Immature natural killer cell (primary cell): ENCODE data around the gene RPL14. TPM values are rescaled to one million over a fixed set of nuclear protein-coding genes. Genes with fewer than 3 reads are reported as not detected.
"Not testable (repeated sequence)": the region's sequence is repeated elsewhere in the genome, so short reads cannot be mapped to it uniquely, and the experiment has no call there.

Experiments
- DNase-seq, 3 donors: peaks; one replicate each; pipeline ENCODE4 v3.0.0; 2022; ENCODE audit warnings: mixed read lengths in 1 of 3
- H3K27ac Mint-ChIP-seq, 6 donors: one replicate each; pipeline ENCODE4 v1.8.0; 2020; ENCODE audit warnings: mixed read lengths in 6 of 6, mild to moderate bottlenecking in 5 of 6, inconsistent platforms in 4 of 6, moderate library complexity in 3 of 6
- H3K27me3 Mint-ChIP-seq, 3 donors: one replicate each; pipeline ENCODE4 v1.8.0; 2020 to 2021; ENCODE audit warnings: low read depth in 3 of 3, mild to moderate bottlenecking in 3 of 3, mixed read lengths in 3 of 3, moderate library complexity in 3 of 3, inconsistent platforms in 1 of 3
- H3K36me3 Mint-ChIP-seq, 3 donors: one replicate each; pipeline ENCODE4 v1.8.0; 2020; ENCODE audit warnings: mixed read lengths in 3 of 3, inconsistent platforms in 2 of 3, mild to moderate bottlenecking in 2 of 3
- H3K4me1 Mint-ChIP-seq, 2 donors: one replicate each; pipeline ENCODE4 v1.8.0; 2020; ENCODE audit warnings: inconsistent platforms in 2 of 2, mild to moderate bottlenecking in 2 of 2, mixed read lengths in 2 of 2, moderate library complexity in 1 of 2
- H3K4me3 Mint-ChIP-seq, 5 donors: one replicate each; pipeline ENCODE4 v1.8.0; 2020; ENCODE audit warnings: mild to moderate bottlenecking in 5 of 5, mixed read lengths in 5 of 5, inconsistent platforms in 3 of 5, moderate library complexity in 3 of 5
- H3K9me3 Mint-ChIP-seq, 6 donors: one replicate each; pipeline ENCODE4 v1.8.0; 2020; ENCODE audit warnings: mild to moderate bottlenecking in 6 of 6, mixed read lengths in 6 of 6, inconsistent platforms in 4 of 6, moderate library complexity in 3 of 6
- polyA plus RNA-seq, 3 donors: library from polyadenylated mRNA; unstranded; fragments of 300-500 nt; fragmentation: Illumina TruSeq; gene quantifications; one replicate each; pipeline ENCODE4 v1.2.3, GENCODE V29; 2021

RPL14 gene
- polyA plus RNA-seq, 3 donors from 2014 or later = 355 to 912 (median 682) TPM

DNA sequence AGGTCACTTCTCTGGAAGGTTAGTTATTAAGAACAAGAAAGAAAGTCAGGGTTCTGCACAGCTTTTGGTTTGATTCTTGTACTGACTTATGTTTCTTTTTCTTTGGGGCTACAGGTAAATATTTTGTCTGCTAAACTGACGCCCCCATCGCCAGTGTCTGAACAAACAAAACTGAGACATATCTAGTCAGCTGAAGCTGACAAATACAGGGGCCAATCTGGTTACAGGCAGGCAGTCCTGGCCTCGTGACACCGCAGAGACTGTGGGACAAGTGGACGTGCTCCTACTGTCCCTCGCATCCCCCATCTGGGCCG lies 4.6 kb upstream of the RPL14 start:
- H3K9me3 Mint-ChIP-seq = no peaks in the 10 kb centered on the region
- peaks cover 3 to 10% (median 3%) of the 10 kb centered on the region in 3 donors for H3K27me3 Mint-ChIP-seq
- H3K4me1 Mint-ChIP-seq = peaks cover 31 to 44% of the 10 kb centered on the region in 2 donors
- DNase-seq = no peak
- H3K36me3 Mint-ChIP-seq = peaks cover 0 to 13% (median 0%) of the 10 kb centered on the region in 3 donors
- peak overlapping the region; percentile 95 to 99 (median 97) for H3K27ac Mint-ChIP-seq
- H3K4me3 Mint-ChIP-seq = peak overlapping the region; percentile 86 to 96 (median 94)

DNA sequence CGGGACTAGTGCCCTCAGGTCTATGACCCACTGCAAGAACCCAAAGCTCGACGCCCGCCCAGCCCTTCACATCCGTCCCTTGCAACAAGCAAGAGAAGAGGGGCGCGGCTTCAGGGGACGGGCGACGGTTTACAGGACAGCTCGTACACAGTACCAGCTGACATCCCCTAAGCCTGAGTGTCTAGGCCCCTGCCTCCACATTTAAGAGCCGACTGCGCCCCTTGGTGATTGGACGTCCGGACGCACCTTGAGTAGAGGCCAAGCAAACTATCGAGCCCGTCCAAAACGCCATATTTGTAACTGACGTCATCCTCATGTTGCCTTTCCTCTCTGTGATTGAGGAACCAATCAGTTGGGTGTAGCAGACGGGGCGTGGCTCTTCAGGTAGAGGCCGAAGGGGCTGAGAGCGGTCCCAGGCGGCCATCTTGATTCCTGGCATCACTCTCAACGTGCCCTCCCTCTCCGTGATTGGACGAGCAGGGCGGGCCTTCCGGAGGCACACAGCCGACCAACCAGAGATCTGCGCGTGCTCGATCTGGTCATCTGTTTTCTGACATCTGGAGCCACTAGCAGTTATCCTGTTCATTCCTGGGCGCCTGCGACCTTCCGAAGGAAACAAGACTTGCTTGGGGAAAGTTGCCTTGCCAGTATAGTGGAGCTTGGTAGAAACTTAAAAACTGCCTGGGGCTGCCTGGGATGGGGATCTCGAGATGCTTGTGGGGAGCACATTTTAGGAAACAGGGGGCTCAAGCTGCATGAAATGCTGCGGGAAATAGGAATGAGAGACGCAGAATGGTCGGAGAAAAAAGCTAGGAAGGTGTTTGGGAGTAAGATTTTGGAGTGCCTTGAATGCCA lies 4.0 kb upstream of the RPL14 start:
- peak overlapping the region; percentile 86 to 96 (median 94) for H3K4me3 Mint-ChIP-seq
- peaks cover 37 to 50% of the 10 kb centered on the region in 2 donors for H3K4me1 Mint-ChIP-seq
- H3K9me3 Mint-ChIP-seq = no peaks in the 10 kb centered on the region
- peak overlapping the region; percentile 95 to 99 (median 97) for H3K27ac Mint-ChIP-seq
- H3K36me3 Mint-ChIP-seq = peaks cover 0 to 13% (median 4%) of the 10 kb centered on the region in 3 donors
- H3K27me3 Mint-ChIP-seq = peaks cover 3 to 9% (median 7%) of the 10 kb centered on the region in 3 donors
- peak; percentile 93 to 95 (median 94) for DNase-seq

DNA sequence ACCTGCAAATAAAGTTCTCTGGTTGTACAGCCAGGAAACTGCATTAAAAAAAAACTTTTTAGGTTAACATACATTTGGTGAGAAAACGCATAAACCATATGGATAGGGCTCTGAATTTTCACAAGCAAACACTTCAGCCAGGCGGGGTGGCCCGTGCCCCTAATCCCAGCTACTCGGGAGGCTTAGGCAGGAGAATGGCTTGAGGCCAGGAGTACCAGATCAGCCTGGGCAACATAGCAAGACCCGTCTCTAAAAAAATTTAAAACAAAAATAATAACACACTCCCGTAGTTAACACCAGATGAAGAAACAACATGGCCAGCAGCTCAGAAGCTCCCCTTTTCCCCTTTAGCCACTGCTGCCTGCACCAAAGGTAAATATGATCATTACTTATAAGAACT lies 3.2 kb upstream of the RPL14 start:
- Mint-ChIP-seq H3K4me3 (peak overlapping the region in 4 of 5 donors; percentile 86 to 96 (median 92)), H3K36me3 (peaks cover 2 to 13% (median 12%) of the 10 kb centered on the region in 3 donors), H3K4me1 (peaks cover 45 to 58% of the 10 kb centered on the region in 2 donors), H3K27me3 (peaks cover 3 to 12% (median 7%) of the 10 kb centered on the region in 3 donors), H3K9me3 (no peaks in the 10 kb centered on the region), H3K27ac (peak overlapping the region in 5 of 6 donors; percentile 24 to 99 (median 95))
- no peak for DNase-seq

DNA sequence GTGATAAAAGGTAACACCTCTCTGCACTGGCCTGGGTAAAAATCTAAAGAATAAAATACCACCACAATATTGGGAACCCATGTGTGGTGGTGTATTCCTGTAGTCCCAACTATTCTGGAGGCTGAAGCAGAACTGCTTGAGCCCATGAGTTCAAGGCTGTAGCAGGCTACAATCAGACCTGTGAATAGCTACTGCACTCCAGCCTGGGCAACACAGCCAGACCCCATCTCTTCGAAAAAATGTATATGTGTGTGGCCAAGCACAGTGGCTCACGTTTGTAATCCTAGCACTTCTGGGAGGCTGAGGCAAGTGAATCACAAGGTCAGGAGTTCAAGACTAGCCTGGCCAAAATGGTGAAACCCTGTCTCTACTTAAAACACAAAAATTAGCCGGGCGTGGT lies 1.8 kb upstream of the RPL14 start:
- Mint-ChIP-seq H3K36me3 (peaks cover 6 to 19% (median 7%) of the 10 kb centered on the region in 3 donors), H3K4me1 (peaks cover 48 to 63% of the 10 kb centered on the region in 2 donors), H3K9me3 (no peaks in the 10 kb centered on the region), H3K27me3 (peaks cover 3 to 12% (median 7%) of the 10 kb centered on the region in 3 donors), H3K27ac (no peak overlapping the region), H3K4me3 (peak overlapping the region; percentile 89 to 96 (median 94))
- DNase-seq = no peak

DNA sequence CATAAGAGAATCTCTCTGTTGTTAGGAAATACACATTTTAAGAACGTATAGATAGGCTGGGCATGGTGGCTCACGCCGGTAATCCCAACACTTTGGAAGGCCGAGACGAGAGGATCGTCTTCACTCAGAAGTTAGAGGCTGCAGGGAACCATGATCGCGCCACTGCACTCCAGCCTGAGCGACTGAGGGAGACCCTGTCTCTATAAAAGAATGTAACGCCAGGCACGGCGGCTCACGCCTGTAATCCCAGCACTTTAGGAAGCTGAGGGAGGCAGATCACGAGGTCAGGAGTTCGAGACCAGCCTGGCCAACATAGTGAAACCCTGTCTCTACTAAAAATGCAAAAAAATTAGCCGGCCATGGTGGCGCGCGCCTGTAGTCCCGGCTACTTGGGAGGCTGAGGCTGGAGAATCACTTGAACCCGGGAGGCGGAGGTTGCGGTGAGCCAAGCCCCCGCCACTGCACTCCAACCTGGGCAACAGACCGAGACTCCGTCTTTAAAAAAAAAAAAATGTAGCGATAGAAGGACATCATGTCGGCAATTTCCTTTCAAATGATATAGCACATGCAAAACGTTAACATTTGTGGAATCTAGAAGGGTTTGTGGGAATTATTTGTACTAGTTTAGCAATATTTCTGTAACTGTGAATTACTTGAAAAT lies 730 bp upstream of the RPL14 start:
- Mint-ChIP-seq H3K36me3 (peaks cover 5 to 24% (median 10%) of the 10 kb centered on the region in 3 donors), H3K27me3 (peaks cover 3 to 12% (median 9%) of the 10 kb centered on the region in 3 donors), H3K4me3 (peak overlapping the region; percentile 89 to 96 (median 94)), H3K27ac (peak overlapping the region; percentile 95 to 98 (median 97)), H3K9me3 (no peaks in the 10 kb centered on the region), H3K4me1 (peaks cover 49 to 65% of the 10 kb centered on the region in 2 donors)
- no peak for DNase-seq

DNA sequence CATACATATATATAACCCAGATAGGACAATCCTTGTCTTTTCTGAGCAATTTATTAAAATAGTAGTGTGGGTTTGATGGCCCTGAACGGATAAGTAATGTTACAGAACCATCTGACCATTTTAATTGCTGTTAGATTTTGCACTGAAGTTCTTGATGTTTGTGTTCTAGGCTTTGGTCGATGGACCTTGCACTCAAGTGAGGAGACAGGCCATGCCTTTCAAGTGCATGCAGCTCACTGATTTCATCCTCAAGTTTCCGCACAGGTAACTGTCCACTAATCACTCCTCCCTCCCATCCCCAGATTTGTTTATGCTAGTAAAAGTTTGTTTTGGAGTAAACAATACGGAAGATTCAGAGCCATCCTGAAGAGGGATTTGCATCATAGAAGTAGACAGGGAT lies 1.3 kb downstream of the RPL14 start:
- H3K4me1 Mint-ChIP-seq = peaks cover 35 to 52% of the 10 kb centered on the region in 2 donors
- H3K27me3 Mint-ChIP-seq = peaks cover 2 to 12% (median 9%) of the 10 kb centered on the region in 3 donors
- peak overlapping the region; percentile 89 to 96 (median 92) for H3K4me3 Mint-ChIP-seq
- DNase-seq = no peak
- peak overlapping the region; percentile 79 to 96 (median 88) for H3K27ac Mint-ChIP-seq
- no peaks in the 10 kb centered on the region for H3K9me3 Mint-ChIP-seq
- H3K36me3 Mint-ChIP-seq = peaks cover 12 to 38% (median 21%) of the 10 kb centered on the region in 3 donors

DNA sequence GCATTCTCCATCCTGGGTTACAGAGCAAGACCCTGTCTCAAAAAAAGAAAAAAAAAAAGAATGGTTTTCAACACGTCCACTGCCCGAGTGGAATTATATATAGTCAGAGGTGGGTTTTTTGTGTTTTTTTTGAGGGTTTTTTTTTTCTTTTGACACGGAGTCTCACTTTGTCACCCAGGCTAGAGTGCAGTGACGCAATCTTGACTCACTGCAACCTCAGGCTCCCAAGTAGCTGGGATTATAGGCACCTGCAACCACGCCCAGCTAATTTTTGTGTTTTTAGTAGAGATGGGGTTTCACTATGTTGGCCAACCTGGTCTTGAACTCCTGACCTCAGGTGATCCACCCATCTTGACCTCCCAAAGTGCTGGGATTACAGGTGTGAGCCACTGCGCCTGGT lies 3.3 kb downstream of the RPL14 start:
- not testable (repeated sequence) for DNase-seq, H3K9me3 Mint-ChIP-seq, H3K4me3 Mint-ChIP-seq, H3K27ac Mint-ChIP-seq
- H3K27me3 Mint-ChIP-seq = peaks cover 2 to 18% (median 9%) of the 10 kb centered on the region in 3 donors
- H3K36me3 Mint-ChIP-seq = peaks cover 16 to 56% (median 24%) of the 10 kb centered on the region in 3 donors
- H3K4me1 Mint-ChIP-seq = peaks cover 42 to 69% of the 10 kb centered on the region in 2 donors

DNA sequence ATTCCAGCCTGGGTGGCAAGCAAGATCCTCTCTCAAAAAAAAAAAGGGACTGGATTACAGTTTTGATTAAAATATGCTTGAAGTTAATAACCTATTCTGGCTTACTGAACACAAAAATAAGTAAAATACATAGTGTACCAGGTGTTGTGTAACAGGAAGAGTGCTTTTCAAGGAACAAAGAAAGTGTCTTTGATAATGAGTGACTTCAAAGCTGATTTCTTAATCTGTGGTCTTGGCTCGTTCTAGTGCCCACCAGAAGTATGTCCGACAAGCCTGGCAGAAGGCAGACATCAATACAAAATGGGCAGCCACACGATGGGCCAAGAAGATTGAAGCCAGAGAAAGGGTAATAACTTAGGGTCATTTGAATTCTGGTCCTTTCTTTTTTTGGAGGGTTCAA lies 4.0 kb downstream of the RPL14 start:
- Mint-ChIP-seq H3K27me3 (peaks cover 2 to 18% (median 9%) of the 10 kb centered on the region in 3 donors), H3K4me1 (peaks cover 37 to 63% of the 10 kb centered on the region in 2 donors), H3K4me3 (no peak overlapping the region), H3K27ac (peak overlapping the region in 2 of 6 donors; percentile 24 to 53), H3K9me3 (no peaks in the 10 kb centered on the region), H3K36me3 (peaks cover 16 to 60% (median 24%) of the 10 kb centered on the region in 3 donors)
- DNase-seq = no peak

DNA sequence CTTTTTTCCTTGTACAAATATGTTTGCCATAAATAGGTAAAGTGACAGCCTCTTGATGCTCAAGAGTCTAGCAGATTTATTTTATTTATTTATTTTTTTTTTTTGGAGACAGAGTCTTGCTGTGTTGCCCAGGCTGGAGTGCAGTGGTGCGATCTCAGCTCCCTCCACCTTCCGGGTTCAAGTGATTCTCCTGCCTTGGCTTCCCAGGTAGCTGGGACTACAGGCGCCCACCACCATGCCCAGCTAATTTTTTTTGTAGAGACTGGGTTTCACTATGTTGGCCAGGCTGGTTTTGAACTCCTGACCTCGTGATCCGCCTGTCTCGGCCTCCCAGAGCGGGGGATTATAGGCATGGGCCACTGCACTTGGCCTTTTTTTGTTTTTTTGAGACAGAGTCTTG lies 5.7 kb downstream of the RPL14 start:
- Mint-ChIP-seq H3K27me3 (peaks cover 0 to 12% (median 2%) of the 10 kb centered on the region in 3 donors), H3K4me1 (peaks cover 26 to 48% of the 10 kb centered on the region in 2 donors), H3K36me3 (peaks cover 16 to 61% (median 24%) of the 10 kb centered on the region in 3 donors)
- not testable (repeated sequence) for DNase-seq, H3K27ac Mint-ChIP-seq, H3K9me3 Mint-ChIP-seq, H3K4me3 Mint-ChIP-seq

DNA sequence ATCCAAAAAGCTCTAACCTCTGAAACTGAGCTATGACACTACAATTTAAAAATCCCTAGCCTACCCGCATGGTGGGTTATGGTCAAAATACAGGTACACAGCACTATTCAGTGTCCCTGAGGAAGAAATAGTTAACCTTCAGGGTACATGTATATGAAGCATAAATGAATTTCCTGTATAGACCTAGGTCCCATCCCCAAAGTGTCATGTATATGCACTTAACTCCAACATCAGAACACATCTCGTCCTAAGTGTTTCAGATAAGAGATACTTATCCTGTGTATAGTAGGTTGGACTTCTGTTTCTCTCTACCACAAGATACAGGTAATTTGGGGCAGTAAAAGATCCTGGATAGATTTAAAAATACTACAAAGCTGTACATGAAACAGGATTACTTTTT lies 6.4 kb downstream of the RPL14 start:
- Mint-ChIP-seq H3K36me3 (peaks cover 16 to 55% (median 24%) of the 10 kb centered on the region in 3 donors), H3K27ac (peak overlapping the region in 1 of 6 donors; percentile 51), H3K4me1 (peaks cover 18 to 41% of the 10 kb centered on the region in 2 donors), H3K27me3 (peaks cover 0 to 11% (median 0%) of the 10 kb centered on the region in 3 donors), H3K4me3 (no peak overlapping the region), H3K9me3 (no peaks in the 10 kb centered on the region)
- no peak for DNase-seq

DNA sequence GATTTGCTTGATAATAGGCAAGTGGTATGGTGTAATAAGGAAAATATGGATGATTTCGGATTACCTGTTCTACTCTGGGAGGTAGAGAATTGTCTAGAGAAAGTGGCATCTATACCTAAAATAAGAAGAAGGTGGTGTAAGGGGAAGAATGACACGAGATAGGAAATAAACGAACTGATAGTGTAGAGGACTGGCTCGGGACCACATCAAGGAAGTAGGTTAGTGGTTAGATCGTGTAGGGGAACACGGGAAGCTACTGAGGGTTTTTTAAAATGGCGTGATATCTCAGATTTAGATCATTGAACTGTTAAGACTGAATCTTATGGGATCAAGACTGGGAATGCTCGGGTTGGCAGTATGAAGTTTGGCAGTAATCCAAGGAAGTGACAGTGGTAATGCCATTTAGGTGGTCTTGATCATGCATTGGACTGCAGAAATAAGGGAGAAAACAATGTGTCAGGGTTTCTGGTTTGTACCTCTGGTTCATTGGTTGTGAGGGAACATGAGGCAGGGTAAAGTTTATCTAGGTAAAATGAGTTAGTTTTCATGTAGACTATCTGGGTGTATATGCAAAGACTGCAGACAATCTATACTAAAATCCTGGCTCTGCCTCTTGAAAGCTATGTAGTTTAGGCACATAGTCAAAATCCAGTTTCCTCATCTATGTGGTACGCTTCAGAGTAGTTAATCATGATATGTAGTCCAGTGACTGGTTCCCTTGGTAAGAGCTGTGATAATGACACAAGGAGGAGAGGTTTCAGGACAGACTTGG lies 7.4 kb downstream of the RPL14 start:
- peak in 1 of 3 donors; percentile 16 for DNase-seq
- no peaks in the 10 kb centered on the region for H3K9me3 Mint-ChIP-seq
- peak overlapping the region; percentile 25 to 75 (median 56) for H3K27ac Mint-ChIP-seq
- peak overlapping the region in 2 of 5 donors; percentile 17 to 31 for H3K4me3 Mint-ChIP-seq
- H3K36me3 Mint-ChIP-seq = peaks cover 16 to 46% (median 17%) of the 10 kb centered on the region in 3 donors
- H3K4me1 Mint-ChIP-seq = peaks cover 13 to 32% of the 10 kb centered on the region in 2 donors
- H3K27me3 Mint-ChIP-seq = peaks cover 0 to 11% (median 0%) of the 10 kb centered on the region in 3 donors

DNA sequence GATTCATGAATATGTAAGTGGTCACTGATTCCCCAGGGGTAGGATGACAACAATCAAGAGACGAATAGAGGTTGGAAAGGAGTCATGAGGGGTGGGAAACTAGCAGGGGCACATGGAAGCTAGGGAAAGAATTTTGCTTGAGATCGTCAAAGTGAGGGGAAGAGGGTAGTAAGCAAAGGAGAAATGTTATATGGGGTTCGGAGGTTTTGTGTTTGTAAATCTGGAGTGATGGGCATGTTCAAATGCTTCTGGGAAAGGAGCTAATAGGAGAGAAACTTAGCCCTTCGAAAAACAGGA lies 7.9 kb downstream of the RPL14 start:
- peak overlapping the region; percentile 0 to 49 (median 25) for H3K27ac Mint-ChIP-seq
- H3K4me3 Mint-ChIP-seq = no peak overlapping the region
- H3K9me3 Mint-ChIP-seq = no peaks in the 10 kb centered on the region
- H3K36me3 Mint-ChIP-seq = peaks cover 16 to 46% (median 17%) of the 10 kb centered on the region in 3 donors
- no peak for DNase-seq
- peaks cover 13 to 32% of the 10 kb centered on the region in 2 donors for H3K4me1 Mint-ChIP-seq
- peaks cover 0 to 11% (median 0%) of the 10 kb centered on the region in 3 donors for H3K27me3 Mint-ChIP-seq

DNA sequence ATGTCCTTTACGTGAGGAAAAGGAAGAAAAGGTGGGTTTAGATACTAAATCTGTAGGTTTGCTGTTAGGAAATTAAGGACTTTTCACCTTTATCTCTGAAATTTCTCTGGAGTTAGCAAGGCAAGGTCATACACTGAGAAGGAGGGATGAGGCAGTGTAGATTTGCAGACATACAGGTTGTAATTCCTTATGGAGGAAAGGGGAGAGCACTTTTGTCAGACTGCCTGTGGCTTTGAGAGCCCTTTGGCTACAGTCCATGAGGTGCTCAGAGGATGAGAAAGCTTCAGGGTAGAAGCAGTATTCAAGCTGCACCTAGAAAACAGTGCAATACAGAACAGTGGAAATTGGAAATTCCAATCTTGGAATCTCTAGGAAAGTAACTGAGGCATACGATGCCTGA lies 8.3 kb downstream of the RPL14 start:
- no peak for DNase-seq
- H3K9me3 Mint-ChIP-seq = no peaks in the 10 kb centered on the region
- H3K36me3 Mint-ChIP-seq = peaks cover 16 to 44% (median 17%) of the 10 kb centered on the region in 3 donors
- H3K4me1 Mint-ChIP-seq = peaks cover 11 to 32% of the 10 kb centered on the region in 2 donors
- H3K27me3 Mint-ChIP-seq = peaks cover 0 to 11% (median 0%) of the 10 kb centered on the region in 3 donors
- H3K4me3 Mint-ChIP-seq = no peak overlapping the region
- peak overlapping the region in 4 of 6 donors; percentile 22 to 49 (median 38) for H3K27ac Mint-ChIP-seq
